ENCODE results near the gene GAK. TPM values are rescaled to one million over a fixed set of nuclear protein-coding genes. Genes with fewer than 3 reads are reported as not detected.

Gene GAK
- total RNA-seq, 1 donor from 2014 or later: 150 TPM

DNA sequence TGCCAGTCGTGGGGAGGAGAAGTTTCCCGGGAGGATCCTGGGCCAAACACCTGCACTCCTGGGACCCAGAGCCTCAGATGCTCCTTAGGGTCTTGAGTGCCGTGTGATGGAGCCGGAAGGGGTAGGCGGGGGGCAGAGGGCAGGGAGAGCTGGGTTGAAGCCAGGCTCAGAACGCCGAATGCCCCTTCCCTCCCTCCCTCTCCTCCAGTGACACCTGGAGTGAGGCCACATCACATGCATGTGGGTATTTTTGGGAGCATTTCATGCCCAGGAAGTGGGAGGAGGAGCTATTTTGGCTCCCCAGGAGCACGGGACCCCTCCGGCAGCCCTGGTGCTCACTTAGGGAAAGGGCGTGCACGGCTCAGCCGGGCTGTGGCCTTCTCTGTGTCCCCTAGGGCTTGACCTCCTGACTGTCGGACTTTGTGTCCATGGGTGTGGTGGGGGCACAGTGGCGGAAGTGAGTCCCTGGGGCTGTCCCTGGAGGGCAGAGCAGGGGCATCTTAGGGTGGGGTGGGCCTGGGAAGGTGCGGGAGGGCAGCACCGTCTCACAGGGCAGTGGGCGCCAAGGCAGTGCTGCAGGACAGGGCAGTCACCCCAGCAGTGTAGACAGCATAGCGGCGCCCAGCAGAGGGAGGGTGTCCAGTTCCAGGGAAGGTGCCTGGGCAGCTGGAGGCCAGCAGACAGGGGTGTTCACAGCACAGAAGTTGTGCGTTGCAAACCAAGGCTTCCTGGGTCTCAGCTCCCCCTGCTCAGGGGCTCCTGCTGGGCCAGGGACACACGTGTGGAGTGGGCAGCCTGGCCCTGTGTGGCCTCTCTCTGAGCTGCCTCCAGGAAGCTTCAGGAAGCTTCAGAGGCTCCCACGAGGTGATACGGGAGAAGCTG is 101.3 kb downstream of the GAK start:
- DNase-seq (ENCODE audit: low spot score): no peak

- DNase-seq (ENCODE audit: low spot score): no peak
These were observed 102.1 kb downstream of the GAK start for GRCh38 chr4:829761-830600.

GRCh38 chr4:829291-829690 is 102.8 kb downstream of the GAK start:
- no peak for DNase-seq (ENCODE audit: low spot score)

DNA sequence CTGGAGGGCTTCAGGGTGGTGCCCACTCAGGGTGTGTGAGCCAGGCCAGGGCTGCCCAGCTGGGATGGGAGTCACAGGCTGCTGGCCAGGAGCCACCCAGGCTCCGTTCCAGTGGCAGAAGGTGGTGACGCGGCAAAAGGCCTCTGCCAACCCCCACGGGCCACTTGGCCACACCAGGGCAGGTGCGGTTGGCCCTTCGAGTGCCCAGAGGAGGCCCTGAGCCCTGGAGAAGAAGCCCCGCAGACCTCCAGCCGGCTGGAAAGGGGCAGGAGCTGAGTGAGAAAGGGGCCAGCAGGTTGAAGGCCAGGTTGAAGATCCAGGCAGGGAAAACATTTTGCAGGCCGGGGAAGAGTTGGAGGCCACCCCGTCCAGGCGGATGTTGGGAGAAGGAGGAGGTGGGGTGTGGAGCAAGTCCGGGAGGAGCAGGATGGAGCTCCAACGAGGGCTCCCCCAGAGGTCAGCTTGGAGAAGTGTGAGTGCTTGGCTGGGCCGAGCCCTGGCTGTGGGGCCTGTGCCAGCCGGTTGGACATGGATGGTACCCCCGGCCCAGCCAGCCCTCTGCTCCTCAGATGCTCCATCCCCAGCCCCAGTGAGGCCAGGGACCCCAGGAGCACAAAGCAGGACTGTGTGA is 103.4 kb downstream of the GAK start:
- DNase-seq (ENCODE audit: low spot score): no peak

DNA sequence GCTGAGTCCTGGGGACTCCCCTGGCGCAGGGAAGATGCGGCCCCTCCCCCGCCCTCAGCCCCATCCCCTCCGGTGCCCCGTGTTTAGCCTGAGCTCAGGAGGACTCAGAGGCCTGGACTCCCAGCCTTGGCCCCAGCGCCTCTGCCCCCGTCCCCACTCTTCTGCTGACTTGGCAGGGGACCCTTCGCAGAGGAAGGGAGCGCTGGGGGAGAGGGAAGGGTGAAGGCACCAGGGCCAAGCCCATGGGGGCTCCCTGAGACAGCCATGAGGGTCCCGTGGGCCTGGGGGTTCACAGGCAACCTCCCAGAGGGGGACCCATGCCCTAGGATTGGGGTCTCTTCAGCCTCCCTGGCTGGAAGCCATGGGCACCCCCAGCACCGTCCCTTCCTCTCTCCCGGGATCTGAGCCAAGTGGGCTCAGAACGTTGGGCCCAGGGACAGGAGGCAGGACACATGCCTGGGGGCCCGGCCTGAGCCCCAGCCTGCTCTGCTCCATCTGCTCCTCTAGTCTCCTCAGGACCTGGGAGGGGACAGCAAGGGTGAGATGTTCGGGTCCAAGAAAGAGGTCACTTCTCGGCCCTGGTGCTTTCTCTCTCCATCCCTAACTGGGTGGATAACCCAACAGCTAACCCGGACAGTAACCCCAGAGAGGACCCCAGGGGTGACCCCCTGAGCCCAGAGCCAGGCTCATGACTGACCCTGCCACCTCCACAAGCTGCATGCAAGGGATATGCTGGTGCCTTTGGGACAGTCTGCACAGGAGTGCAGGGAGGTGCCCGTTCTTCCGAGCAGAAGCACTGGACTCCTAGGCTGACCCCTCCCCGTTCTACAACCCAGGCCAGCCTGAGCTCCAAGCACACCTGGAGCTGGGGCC is 104.7 kb downstream of the GAK start:
- no peak for DNase-seq (ENCODE audit: low spot score)

DNA sequence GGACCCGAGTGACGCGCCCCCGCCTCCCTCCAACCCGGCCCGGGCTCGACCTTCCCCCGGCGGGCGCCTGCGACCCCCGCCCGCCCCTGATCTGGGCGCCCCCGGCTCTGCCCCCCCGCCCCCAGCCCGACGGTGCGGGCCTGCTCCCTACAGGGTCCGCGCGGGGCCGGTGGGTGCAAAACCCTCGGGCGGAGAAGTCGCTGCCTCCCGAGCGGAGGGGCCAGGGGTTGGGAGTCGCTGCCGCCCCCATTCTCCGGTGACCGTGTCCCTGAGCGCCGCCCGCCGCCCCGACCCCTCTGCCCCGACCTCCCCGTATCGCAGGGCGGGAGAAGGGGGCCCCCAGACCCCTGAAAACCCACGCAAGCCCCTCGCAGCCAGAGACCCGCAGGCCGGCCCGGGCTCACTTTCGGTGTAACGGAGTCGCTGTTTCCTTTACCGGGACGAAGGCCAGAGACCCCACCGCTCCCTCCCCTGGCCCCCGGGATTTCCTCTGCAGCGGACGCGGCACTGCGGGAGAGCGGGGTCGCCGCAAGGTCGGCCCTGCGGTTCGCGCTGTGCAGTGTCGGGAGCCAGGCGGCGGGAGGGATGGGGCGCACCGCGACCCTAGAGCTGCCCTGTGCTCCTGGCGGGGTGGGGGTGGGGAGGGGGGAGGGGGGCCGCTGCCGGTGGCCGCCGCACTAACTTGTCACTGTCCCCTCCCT is 105.5 kb downstream of the GAK start:
- DNase-seq (ENCODE audit: low spot score): no peak

DNA sequence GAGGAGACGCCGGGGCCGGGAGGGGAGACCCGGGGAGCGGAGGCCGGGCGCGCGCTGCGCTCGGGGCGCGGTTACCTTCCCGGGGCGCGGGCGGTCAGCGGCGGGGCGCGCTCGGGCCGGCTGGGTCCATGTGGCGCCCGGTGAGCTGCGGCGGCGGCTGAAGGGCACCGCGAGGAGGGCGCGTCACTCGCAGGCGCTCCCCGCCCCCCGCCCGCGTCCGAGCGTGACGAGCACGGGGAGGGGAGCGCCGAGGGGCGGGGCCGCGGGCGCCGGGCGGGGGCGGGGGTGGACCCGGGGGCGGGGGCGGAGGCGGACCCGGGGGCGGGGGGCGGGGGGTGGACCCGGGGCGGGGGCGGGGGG is 106.2 kb downstream of the GAK start, which contains the start of gene CPLX1:
CPLX1 (minus strand) TSS at position 159 of the 360 bp plus-strand sequence. CDS start 1,607 bp downstream, outside the sequence.
- DNase-seq (ENCODE audit: low spot score): no peak

DNA sequence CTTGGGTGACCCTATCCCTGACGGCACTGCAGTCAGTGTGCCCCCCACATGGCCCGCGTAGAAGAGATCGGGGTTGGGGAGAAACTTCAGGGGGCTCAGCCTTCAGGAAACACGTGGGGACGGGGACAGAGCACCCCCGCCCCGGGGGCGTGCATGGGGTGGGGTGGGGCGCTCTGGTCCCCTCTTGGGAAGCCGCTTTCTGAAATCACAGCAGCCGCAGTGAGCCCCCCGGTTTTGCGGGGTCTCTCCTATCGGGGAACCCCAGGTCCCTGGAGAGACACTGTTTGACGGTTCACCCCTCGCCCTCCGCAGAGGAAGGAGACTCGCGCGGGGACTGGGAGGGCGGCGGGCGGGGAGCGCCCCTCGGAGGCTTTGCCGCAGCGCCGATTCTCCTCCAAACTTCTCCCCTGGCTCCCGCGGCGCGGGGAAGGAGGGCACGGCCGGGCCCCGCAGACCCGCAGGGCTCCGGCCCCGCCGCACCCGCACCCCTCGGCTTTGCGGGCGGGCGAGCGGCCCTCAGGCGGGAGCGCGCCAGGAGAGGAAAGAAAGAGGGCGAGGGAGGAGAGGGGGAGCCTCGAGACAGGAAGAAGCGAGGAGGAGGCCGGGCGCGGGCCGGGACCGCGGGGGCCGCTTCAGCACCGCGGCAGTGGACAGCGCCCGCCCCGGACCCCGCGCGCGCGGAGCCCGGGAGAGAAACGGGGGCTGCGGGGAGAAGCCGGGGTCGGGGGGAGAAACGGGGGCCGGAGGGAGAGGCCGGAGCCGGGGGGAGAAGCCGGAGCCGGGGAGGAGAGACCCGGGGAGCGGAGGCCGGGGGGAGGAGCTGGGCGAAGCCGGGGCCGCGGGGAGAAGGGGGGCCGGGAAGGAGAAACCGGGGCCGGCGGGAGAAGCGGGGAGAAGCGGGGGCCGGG is 106.8 kb downstream of the GAK start:
- DNase-seq (ENCODE audit: low spot score): no peak

DNA sequence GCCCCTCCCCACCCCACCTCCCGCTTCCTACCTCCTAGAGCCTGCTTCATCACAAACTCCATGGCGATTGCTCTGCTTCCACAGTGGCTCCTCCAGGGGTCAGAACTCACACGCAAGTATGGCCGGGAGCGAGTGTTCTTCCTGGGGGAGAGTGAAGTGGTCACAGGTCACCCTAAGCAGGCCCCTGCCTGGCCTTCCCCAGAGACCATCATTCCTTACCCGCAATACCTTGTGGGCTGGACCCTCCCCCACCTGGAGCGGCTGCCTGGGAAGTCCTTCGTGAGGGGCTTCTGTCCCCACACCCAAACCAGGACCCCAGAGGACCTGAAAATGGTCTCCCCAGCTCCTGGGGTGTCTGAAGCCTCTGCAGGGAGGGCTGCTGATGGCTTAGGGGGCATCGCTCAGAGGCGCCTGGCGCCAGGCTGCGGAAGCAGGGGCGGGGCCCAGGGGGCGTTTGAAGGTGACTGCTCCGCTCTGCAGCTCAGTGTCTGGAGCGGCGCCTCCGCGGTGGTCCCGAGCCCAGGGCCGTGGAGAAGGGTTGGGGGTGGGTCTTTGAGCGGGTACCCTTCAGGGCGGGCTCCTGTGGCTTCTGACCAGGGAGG is 107.6 kb downstream of the GAK start:
- DNase-seq (ENCODE audit: low spot score): no peak

GRCh38 chr4:823761-824460 is 108.2 kb downstream of the GAK start:
- no peak for DNase-seq (ENCODE audit: low spot score)

DNA sequence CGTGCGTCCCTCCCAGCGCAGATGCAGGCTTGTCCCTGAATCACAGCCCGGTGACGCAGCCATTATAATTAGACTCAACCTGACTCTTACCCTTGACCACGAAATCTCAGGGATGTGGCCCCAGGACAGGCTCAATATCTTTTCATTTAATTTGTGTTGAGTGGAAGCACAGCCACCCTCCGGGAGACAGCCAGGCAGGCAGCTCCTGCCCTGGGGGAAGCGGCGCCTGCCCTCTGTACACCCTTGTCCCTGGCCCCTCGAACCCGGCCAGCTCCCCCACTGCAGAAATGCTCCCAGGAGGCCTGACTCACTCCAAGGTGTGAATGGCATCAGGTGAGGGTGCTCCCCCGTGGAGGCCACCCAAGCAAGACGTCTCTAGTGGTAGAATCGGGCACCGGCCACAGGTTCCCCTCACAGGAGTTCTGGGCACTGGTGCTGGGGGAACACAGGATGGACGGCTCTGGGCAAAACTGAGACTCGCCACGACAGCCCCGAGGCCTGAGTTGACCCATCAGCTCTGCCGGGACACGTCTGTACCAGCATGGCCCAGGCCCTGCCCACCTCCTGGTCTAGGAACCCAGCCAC is 108.8 kb downstream of the GAK start:
- DNase-seq (ENCODE audit: low spot score): no peak

GRCh38 chr4:822361-823175 is 109.5 kb downstream of the GAK start:
- DNase-seq (ENCODE audit: low spot score): no peak

DNA sequence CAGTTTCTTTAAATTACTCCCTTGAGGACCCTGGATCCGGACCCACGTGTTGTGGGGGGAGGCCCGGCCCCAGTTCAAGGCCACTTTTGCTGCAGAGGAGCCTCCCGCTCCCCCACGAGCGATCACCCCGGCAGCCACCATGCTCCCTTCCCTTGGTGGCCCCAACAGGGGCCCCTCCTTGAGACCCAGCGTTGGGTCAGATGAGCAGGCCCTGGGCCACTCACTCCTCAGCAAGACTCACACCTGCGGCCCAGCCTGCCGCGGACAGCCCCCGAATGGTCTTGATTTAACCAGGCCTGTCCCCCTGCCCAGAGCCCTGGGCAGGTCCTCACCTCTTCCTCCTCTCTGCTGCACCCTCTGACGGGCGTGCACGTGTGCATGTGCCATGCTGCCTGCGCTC is 110.5 kb downstream of the GAK start:
- no peak for DNase-seq (ENCODE audit: low spot score)

DNA sequence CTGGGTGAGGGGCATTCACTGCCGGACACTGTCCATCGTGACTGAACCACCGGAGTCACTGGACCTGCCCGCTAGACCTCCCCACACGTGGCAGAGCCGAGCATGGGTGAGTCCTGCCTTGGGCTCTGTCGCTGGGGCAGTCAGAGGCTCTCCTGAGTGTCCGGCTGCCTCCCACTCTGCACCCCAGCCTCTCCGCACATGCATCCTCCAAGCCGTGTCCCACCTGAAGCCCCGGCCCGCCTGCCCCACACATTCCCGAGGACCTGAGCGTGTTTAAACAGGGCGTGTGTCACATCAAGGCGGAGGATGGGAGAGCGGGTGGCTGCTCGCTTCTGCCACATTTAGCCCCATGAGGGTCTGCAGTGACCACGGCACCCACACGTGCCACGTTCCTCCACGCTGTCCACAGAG is 110.9 kb downstream of the GAK start:
- DNase-seq (ENCODE audit: low spot score): no peak

DNA sequence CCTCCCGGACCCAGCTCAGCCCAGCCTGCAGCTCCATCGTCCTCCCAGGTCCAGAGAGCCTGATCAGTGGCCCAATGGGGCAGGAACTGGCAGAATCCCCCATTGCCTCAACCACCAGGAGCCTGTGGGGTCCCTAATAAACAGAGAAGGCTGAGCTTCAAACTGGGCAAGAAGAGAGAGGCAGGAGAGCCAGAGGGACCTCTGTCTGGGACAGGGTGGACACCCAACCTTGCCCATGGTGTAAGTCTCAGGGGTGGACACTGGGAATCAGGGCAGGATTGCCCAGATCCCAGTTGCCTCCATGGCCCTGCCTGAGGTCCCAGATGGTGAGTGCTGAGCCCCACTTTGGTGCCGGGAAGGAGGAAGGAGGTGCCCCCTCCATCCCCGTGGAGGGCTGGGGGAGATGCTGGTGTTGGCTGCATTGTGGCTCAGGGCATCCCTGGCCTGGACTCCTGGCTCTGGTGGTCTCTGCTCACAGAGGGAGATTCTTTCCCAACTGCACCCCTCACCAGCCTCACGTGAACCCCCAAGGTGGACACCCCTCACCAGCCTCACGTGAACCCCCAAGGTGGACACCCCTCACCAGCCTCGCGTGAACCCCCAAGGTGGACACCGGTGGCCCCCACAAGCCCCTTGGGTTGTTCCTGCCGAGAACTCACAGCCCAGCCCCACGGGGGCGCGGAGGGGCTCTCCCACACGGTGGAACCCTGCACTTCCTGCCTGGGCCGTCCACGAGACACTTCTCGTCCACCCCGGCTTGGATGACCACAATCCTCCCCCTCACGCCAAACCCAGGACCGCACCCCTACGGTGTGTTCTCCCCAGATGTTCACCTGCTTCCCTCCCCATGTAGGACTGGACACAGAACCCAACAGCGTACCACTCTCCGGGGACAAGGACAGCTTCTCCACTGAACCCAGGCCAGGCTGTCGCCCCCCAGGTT is 111.6 kb downstream of the GAK start:
- no peak for DNase-seq (ENCODE audit: low spot score)
